IMR-90 (cell line): ENCODE measurements around the gene JPT1. TPM values are rescaled to one million over a fixed set of nuclear protein-coding genes. Genes with fewer than 3 reads are reported as not detected.

ENCODE experiments used
- ATAC-seq: fragments of 200-7000 bp; cut with Tn5 transposase; 2 replicates; pipeline ENCODE4 v1.9.1; 2020; ENCODE audit warnings: low read depth, mild to moderate bottlenecking, moderate library complexity
- BruUV-seq: library from RNA; stranded (reverse); fragments of 400-500 nt; replicated peaks from 2 replicates; lab custom pipeline; 2021; lab: Mats Ljungman, UMichigan
- CTCF ChIA-PET: fragments of 300-600 bp; formaldehyde crosslinking; extraction: SDS; loops from one replicate; lab custom pipeline; 2021; ENCODE audit warnings: antibody characterized with exemption; lab: Yijun Ruan, JAX
- POLR2A ChIA-PET: fragments of 300-600 bp; sonication (Branson Sonifier 250); formaldehyde crosslinking; loops from one replicate; lab custom pipeline; 2022; ENCODE audit warnings: antibody characterized with exemption; ENCODE audit not compliant: unreplicated experiment; lab: Charles Lee
- DNase-seq: peaks from one replicate; pipeline ENCODE4 v3.0.0; 2013
- H2AFZ ChIP-seq: replicated peaks from 2 replicates; pipeline ENCODE3; 2013; ENCODE audit warnings: low read length, mild to moderate bottlenecking; ENCODE audit not compliant: poor library complexity
- H2AK5ac ChIP-seq: 2 replicates; pipeline ENCODE4 v1.6.1; 2013; ENCODE audit warnings: low read depth, low read length, inconsistent platforms
- H2AK9ac ChIP-seq: replicated peaks from 2 replicates; pipeline ENCODE3; 2013; ENCODE audit warnings: mild to moderate bottlenecking, low read depth, low read length, moderate library complexity; ENCODE audit not compliant: poor library complexity
- H2BK120ac ChIP-seq: 2 replicates; pipeline ENCODE4 v1.6.1; 2013; ENCODE audit warnings: low read depth, low read length, inconsistent platforms
- H2BK15ac ChIP-seq: 3 replicates; pipeline ENCODE4 v1.6.1; 2013; ENCODE audit warnings: low read depth, low read length, inconsistent platforms
- H2BK20ac ChIP-seq: 2 replicates; pipeline ENCODE4 v1.6.1; 2013; ENCODE audit warnings: low read depth, mild to moderate bottlenecking, inconsistent platforms, low read length, moderate library complexity
- H2BK5ac ChIP-seq: 2 replicates; pipeline ENCODE4 v1.6.1; 2013; ENCODE audit warnings: mild to moderate bottlenecking, low read depth, low read length, inconsistent platforms; ENCODE audit not compliant: poor library complexity, severe bottlenecking
- H3K14ac ChIP-seq: replicated peaks from 2 replicates; pipeline ENCODE4 v1.6.1; 2013; ENCODE audit warnings: low read depth, low read length, inconsistent platforms
- H3K18ac ChIP-seq: 2 replicates; pipeline ENCODE4 v1.6.1; 2013; ENCODE audit warnings: low read depth, low read length, control low read depth
- H3K23ac ChIP-seq: 2 replicates; pipeline ENCODE4 v1.6.1; 2013; ENCODE audit warnings: low read depth, low read length, inconsistent platforms
- H3K27ac ChIP-seq: 2 replicates; pipeline ENCODE4 v1.5.1; 2013; ENCODE audit warnings: mild to moderate bottlenecking, control low read depth, low read length; ENCODE audit not compliant: insufficient read depth
- H3K27me3 ChIP-seq: 2 replicates; pipeline ENCODE4 v1.6.1; 2013; ENCODE audit warnings: low read length; ENCODE audit not compliant: control insufficient read depth, insufficient read depth
- H3K36me3 ChIP-seq: 2 replicates; pipeline ENCODE4 v1.6.1; 2013; ENCODE audit warnings: low read length, mixed read lengths; ENCODE audit not compliant: control insufficient read depth, insufficient read depth
- H3K4ac ChIP-seq: 2 replicates; pipeline ENCODE4 v1.6.1; 2013; ENCODE audit warnings: low read depth, low read length, inconsistent platforms
- H3K4me1 ChIP-seq: 2 replicates; pipeline ENCODE4 v1.6.1; 2013; ENCODE audit warnings: low read length, mixed read lengths; ENCODE audit not compliant: control insufficient read depth, insufficient read depth
- H3K4me2 ChIP-seq: 2 replicates; pipeline ENCODE4 v1.6.1; 2013; ENCODE audit warnings: low read depth, mild to moderate bottlenecking, control low read depth, low read length, moderate library complexity
- H3K4me3 ChIP-seq: 2 replicates; pipeline ENCODE4 v1.5.1; 2013; ENCODE audit warnings: low read depth, mild to moderate bottlenecking, control low read depth, low read length, moderate library complexity; ENCODE audit not compliant: insufficient read depth
- H3K56ac ChIP-seq: 2 replicates; pipeline ENCODE4 v1.6.1; 2013; ENCODE audit warnings: low read length, inconsistent platforms; ENCODE audit not compliant: insufficient read depth; ENCODE audit errors: extremely low read depth
- H3K79me1 ChIP-seq, 2 experiments: 2 replicates each; pipeline ENCODE4 v1.6.1; 2013; ENCODE audit warnings: low read length in 2 of 2, inconsistent platforms in 1 of 2, low read depth in 1 of 2
- H3K9ac ChIP-seq: 2 replicates; pipeline ENCODE4 v1.6.1; 2013; ENCODE audit warnings: low read depth, low read length, control low read depth
- H3K9me1 ChIP-seq: 2 replicates; pipeline ENCODE4 v1.6.1; 2013; ENCODE audit warnings: low read length, inconsistent platforms; ENCODE audit not compliant: insufficient read depth
- H3K9me3 ChIP-seq: 2 replicates; pipeline ENCODE4 v1.6.1; 2013; ENCODE audit warnings: low read length; ENCODE audit not compliant: control insufficient read depth, insufficient read depth
- H4K20me1 ChIP-seq: 2 replicates; pipeline ENCODE4 v1.6.1; 2013; ENCODE audit warnings: low read length, inconsistent platforms; ENCODE audit not compliant: insufficient read depth
- H4K5ac ChIP-seq: 2 replicates; pipeline ENCODE4 v1.6.1; 2013; ENCODE audit warnings: mild to moderate bottlenecking, low read depth, low read length, control low read depth
- H4K8ac ChIP-seq, 2 experiments: 2 replicates each; pipeline ENCODE4 v1.6.1; 2013; ENCODE audit warnings: low read depth in 2 of 2, low read length in 2 of 2, control low read depth in 1 of 2, inconsistent platforms in 1 of 2
- H4K91ac ChIP-seq: 2 replicates; pipeline ENCODE4 v1.6.1; 2013; ENCODE audit warnings: low read depth, low read length, inconsistent platforms; ENCODE audit not compliant: insufficient read depth
- FOS ChIP-seq: fragments of 150-350 bp; IDR thresholded peaks from 2 replicates; pipeline ENCODE4 v1.6.1; 2016; ENCODE audit warnings: low read depth, low read length
- MXI1 ChIP-seq: IDR thresholded peaks from 2 replicates; pipeline ENCODE4 v1.6.1; 2012; ENCODE audit warnings: low read depth, mild to moderate bottlenecking, low read length, moderate library complexity, borderline replicate concordance
- RCOR1 ChIP-seq: IDR thresholded peaks from 2 replicates; pipeline ENCODE4 v1.6.1; 2012; ENCODE audit warnings: mild to moderate bottlenecking, low read length, improper control_type of control experiment; ENCODE audit not compliant: insufficient replicate concordance
- WGBS, 2 experiments: methylation state at CpG; one replicate each; pipeline versions ENCODE4 v1.1.5 to v1.1.7; 2013; ENCODE audit warnings: missing lambda C conversion rate in 2 of 2; ENCODE audit not compliant: insufficient read length in 1 of 2; ENCODE audit errors: extremely low coverage in 2 of 2; 5-methylcytosine and 5-hydroxymethylcytosine counted together
- dilution Hi-C: fragments of 300-500 bp; cut with HindIII; formaldehyde crosslinking; loops from one replicate; pipeline ENCODE4 v1.14.3; 2018; ENCODE audit warnings: low sequenced_read_pairs; ENCODE audit not compliant: unreplicated experiment
- in situ Hi-C: fragments of 300-500 bp; cut with MboI; formaldehyde crosslinking; loops from 3 replicates; pipeline ENCODE4 v1.14.3; 2019; ENCODE audit warnings: low sequenced_read_pairs, inconsistent platforms, mixed read lengths
- intact Hi-C: fragments of 100-400 bp; cut with micrococcal nuclease; formaldehyde crosslinking; loops from 2 replicates; pipeline ENCODE4 v1.10.0; 2022
- polyA plus RNA-seq, 3 experiments: library from polyadenylated mRNA; depleted of rRNA; stranded (reverse); fragments of >200 nt; gene quantifications; 2 replicates each; pipeline ENCODE4 v1.2.3, GENCODE V29; 2012; ENCODE audit warnings: low replicate concordance in 1 of 3
- total RNA-seq: library from RNA; depleted of rRNA; stranded (reverse); fragments of >200 nt; gene quantifications from 2 replicates; pipeline ENCODE4 v1.2.3, GENCODE V29; 2012

JPT1 gene
- total and polyA plus RNA-seq, 2 of the 4 experiments (the other 2 are of a cell fraction), result 118 to 272 TPM

- no peak overlapping the region for H4K5ac ChIP-seq
- no peak overlapping the region for H3K56ac ChIP-seq
- no peak overlapping the region for H2BK20ac ChIP-seq
- H4K8ac ChIP-seq, result no peak overlapping the region
- intact Hi-C loops (no loop called here), dilution Hi-C loops (no loop called here), in situ Hi-C loops (no loop called here)
- CTCF ChIA-PET, result interaction anchor here (0.6 to 3.6 kb wide), 2 partner anchors 12 to 286 kb away, joined by 3 to 13 read pairs; no protein-coding TSS in a partner anchor
- ATAC-seq, result no peak
- H3K18ac ChIP-seq, result no peak overlapping the region
- H3K14ac ChIP-seq, result no peak overlapping the region
- H3K9me1 ChIP-seq, result peaks cover 27% of the 10 kb centered on the region
- H4K91ac ChIP-seq, result no peak overlapping the region
- H3K36me3 ChIP-seq, result peaks cover 16% of the 10 kb centered on the region
- peaks cover 12% of the 10 kb centered on the region for H4K20me1 ChIP-seq
- BruUV-seq, result no TSS peak
- H2BK120ac ChIP-seq, result no peak overlapping the region
- no peak overlapping the region for H2BK15ac ChIP-seq
- H3K9ac ChIP-seq, result no peak overlapping the region
- H3K23ac ChIP-seq, result no peak overlapping the region
- H3K4ac ChIP-seq, result no peak overlapping the region
- TF ChIP-seq FOS, result no peak
- TF ChIP-seq MXI1, result no peak
- no peak for TF ChIP-seq RCOR1
- no peak overlapping the region for H2BK5ac ChIP-seq
- H3K4me2 ChIP-seq, result no peak overlapping the region
- no peak overlapping the region for H3K4me3 ChIP-seq
- H3K27ac ChIP-seq, result no peak overlapping the region
- DNase-seq, result no peak
- peaks cover 7 to 55% of the 10 kb centered on the region in 2 experiments; a peak in 3 of 4 replicates for H3K79me1 ChIP-seq
- no CpG with 5 or more reads among the region's 3 CpGs for WGBS, 2 experiments
- H3K4me1 ChIP-seq, result peaks cover 2% of the 10 kb centered on the region; the same call in 1 of the 2 replicates
- H2AK5ac ChIP-seq, result peak overlapping the region; percentile 45; the same call in 1 of the 2 replicates
- H3K27me3 ChIP-seq, result no peaks in the 10 kb centered on the region
- H2AK9ac ChIP-seq, result no peak overlapping the region
- H2AFZ ChIP-seq, result no peak overlapping the region
- POLR2A ChIA-PET, result no interaction called here
- no peaks in the 10 kb centered on the region for H3K9me3 ChIP-seq
Measured at GRCh38 chr17:75125984-75126383, 28.3 kb downstream of the JPT1 start.
